Fibroblast of the conjunctiva (primary cell): ENCODE results near the gene PAK6.

ENCODE experiments used
- DNase-seq: peaks from one replicate; pipeline ENCODE4 v3.0.0-alpha.2; 2010; ENCODE audit warnings: low read depth

The PAK6 gene

GRCh38 chr15:40277471-40277870 lies 38.6 kb downstream of the PAK6 start:
- no peak for DNase-seq

- no peak for DNase-seq
Measured at GRCh38 chr15:40278026-40278425, 39.2 kb downstream of the PAK6 start.

GRCh38 chr15:40279437-40280141 lies 40.7 kb downstream of the PAK6 start:
- DNase-seq = no peak

GRCh38 chr15:40280260-40281056 lies 41.6 kb downstream of the PAK6 start:
- no peak for DNase-seq

- DNase-seq = no peak
Measured at GRCh38 chr15:40281057-40281800, 42.4 kb downstream of the PAK6 start.

- no peak for DNase-seq
Measured at GRCh38 chr15:40281801-40282146, 42.9 kb downstream of the PAK6 start.

GRCh38 chr15:40282147-40282868 lies 43.4 kb downstream of the PAK6 start:
- no peak for DNase-seq

- no peak for DNase-seq
Measured at GRCh38 chr15:40282869-40283614, 44.2 kb downstream of the PAK6 start, which contains the start of gene ANKRD63. ANKRD63 (minus strand) TSS chr15:40283064; CDS start chr15:40282586, 478 bp downstream.

- no peak for DNase-seq
Measured at GRCh38 chr15:40283615-40284300, 44.9 kb downstream of the PAK6 start.

GRCh38 chr15:40285151-40285550 lies 46.3 kb downstream of the PAK6 start:
- DNase-seq = no peak

GRCh38 chr15:40285554-40286011 lies 46.7 kb downstream of the PAK6 start:
- no peak for DNase-seq

- DNase-seq = no peak
Measured at GRCh38 chr15:40286061-40286532, 47.2 kb downstream of the PAK6 start.

- DNase-seq = no peak
Measured at GRCh38 chr15:40286794-40287193, 47.9 kb downstream of the PAK6 start.

GRCh38 chr15:40287505-40287904 lies 48.6 kb downstream of the PAK6 start:
- no peak for DNase-seq

GRCh38 chr15:40287968-40288367 lies 49.1 kb downstream of the PAK6 start:
- no peak for DNase-seq

- DNase-seq = no peak
Measured at GRCh38 chr15:40289140-40289775, 50.4 kb downstream of the PAK6 start.

- no peak for DNase-seq
Measured at GRCh38 chr15:40290545-40290917, 51.7 kb downstream of the PAK6 start.

GRCh38 chr15:40290918-40291574 lies 52.2 kb downstream of the PAK6 start:
- DNase-seq = no peak

GRCh38 chr15:40292246-40292645 lies 53.4 kb downstream of the PAK6 start:
- DNase-seq = no peak

- no peak for DNase-seq
Measured at GRCh38 chr15:40293006-40293405, 54.1 kb downstream of the PAK6 start.
